H1 (cell line): ENCODE data around the gene ZXDC. TPM values are rescaled to one million over a fixed set of nuclear protein-coding genes. Genes with fewer than 3 reads are reported as not detected.

Source experiments
- CBX8 ChIP-seq: fragments of 300-800, 300-1000 bp; sonication (generic); IDR thresholded peaks from 2 replicates; pipeline ENCODE4 v1.7.1; 2016; ENCODE audit warnings: low read depth, low read length, borderline replicate concordance
- CREB1 ChIP-seq: IDR thresholded peaks from 2 replicates; pipeline ENCODE4 v1.6.1; 2012; ENCODE audit warnings: inconsistent platforms
- CTBP2 ChIP-seq: IDR thresholded peaks from 2 replicates; pipeline ENCODE4 v1.7.0; 2011; ENCODE audit warnings: borderline replicate concordance, mild to moderate bottlenecking, moderate library complexity, mixed read lengths, low read length; ENCODE audit not compliant: insufficient read depth, insufficient read length
- POU5F1 ChIP-seq: IDR thresholded peaks from 2 replicates; pipeline ENCODE4 v1.6.1; 2011; ENCODE audit warnings: low read depth, mild to moderate bottlenecking, low read length, moderate library complexity
- RBBP5 ChIP-seq: IDR thresholded peaks from 2 replicates; pipeline ENCODE4 v1.7.1; 2012; ENCODE audit warnings: low read depth, mild to moderate bottlenecking, inconsistent platforms, low read length, moderate library complexity, borderline replicate concordance
- polyA plus RNA-seq, 7 experiments: library from polyadenylated mRNA; depleted of rRNA in 3 of 7; stranded (reverse) in 5 of 7; unstranded in 2 of 7; fragments of >200 nt in 5 of 7; fragments of 200-250 nt in 2 of 7; gene quantifications; 1 replicate in 5 of 7; 2 replicates in 1 of 7; 4 replicates in 1 of 7; pipeline versions ENCODE4 v1.2.1 to v1.2.3, GENCODE V29; 2011 to 2013; ENCODE audit warnings: missing spikeins in 2 of 7, mixed read lengths in 2 of 7
- total RNA-seq: library from RNA; stranded (reverse); fragmentation: NEBNext Ultra II Directional; extraction: Animal tissue kit (Norgen Biotek cat#: 25700); gene quantifications from 2 replicates; pipeline ENCODE4 v1.2.1, GENCODE V29; 2021
- TF ChIP-seq, protein P1 (sequence below): IDR thresholded peaks from 2 replicates; pipeline ENCODE4 v1.6.1; 2012; ENCODE audit warnings: low read length, inconsistent platforms

Gene ZXDC
- total and polyA plus RNA-seq, 2 of the 8 experiments (the other 6 are each of a cell fraction or from before 2014, with no cell fraction given), result 12.7 to 24.3 TPM

DNA sequence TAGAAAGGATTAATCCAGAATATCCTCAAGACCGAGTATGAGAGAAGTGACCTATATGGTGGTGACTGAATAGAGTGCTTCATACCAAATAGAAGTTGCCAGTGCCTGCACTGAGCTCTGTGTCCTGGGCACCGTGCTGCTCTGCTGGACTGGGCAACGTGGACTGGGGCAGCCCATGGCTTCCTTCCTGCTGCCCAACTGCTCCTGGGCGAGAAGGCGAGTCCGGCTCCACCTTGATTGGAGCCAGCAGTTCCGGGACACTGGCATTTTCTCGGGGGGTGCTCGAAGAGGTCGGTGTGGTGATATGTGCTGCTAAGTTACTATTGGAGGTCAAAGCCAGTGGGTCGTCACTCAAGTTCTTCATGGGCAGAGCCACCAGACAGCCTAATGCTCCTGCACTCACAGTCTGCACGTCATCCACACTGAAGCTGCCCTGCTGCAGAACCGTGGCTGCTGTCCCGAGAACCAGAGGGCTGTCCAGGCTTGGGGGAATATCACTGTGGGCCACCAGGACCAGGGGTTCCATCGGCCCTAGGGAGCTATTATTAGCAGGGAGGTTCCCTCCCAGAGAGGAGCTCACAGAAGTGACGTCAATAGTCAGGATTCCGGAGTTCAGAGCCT, 14.1 kb downstream of the ZXDC start (continued):
- TF ChIP-seq RBBP5 (no peak), CTBP2 (no peak), CBX8 (no peak), POU5F1 (no peak), CREB1 (no peak)
- TF ChIP-seq, protein P1, sequence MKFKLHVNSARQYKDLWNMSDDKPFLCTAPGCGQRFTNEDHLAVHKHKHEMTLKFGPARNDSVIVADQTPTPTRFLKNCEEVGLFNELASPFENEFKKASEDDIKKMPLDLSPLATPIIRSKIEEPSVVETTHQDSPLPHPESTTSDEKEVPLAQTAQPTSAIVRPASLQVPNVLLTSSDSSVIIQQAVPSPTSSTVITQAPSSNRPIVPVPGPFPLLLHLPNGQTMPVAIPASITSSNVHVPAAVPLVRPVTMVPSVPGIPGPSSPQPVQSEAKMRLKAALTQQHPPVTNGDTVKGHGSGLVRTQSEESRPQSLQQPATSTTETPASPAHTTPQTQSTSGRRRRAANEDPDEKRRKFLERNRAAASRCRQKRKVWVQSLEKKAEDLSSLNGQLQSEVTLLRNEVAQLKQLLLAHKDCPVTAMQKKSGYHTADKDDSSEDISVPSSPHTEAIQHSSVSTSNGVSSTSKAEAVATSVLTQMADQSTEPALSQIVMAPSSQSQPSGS, result no peak
- TF ChIP-seq, all 59 proteins: peak for 0
